Measurements from ENCODE around the gene SLC25A11. TPM values are rescaled to one million over a fixed set of nuclear protein-coding genes. Genes with fewer than 3 reads are reported as not detected.
"Not testable (repeated sequence)": the region's sequence is repeated elsewhere in the genome, so short reads cannot be mapped to it uniquely, and the experiment has no call there.

Gene SLC25A11
- total RNA-seq, 1 experiment from 2014 or later: 75.1 TPM

DNA sequence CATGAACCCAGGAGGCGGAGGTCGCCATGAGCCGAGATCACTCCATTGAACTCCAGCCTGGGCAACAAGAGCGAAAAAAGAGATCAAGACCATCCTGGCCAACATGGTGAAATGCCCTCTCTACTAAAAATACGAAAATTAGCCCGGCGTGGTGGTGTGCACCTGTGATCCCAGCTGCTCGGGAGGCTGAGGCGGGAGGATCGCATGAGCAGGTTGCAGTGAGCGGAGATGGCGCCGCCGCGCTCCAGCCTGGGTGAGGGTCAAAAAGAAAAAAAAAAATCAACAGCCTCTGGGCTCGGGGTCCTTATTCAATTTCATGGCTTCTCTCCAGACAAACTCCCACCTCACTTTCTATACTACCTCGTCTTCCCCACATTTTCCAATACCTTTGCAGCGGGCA lies 11.0 kb downstream of the SLC25A11 start:
- Histone ChIP-seq H4K20me1 (ENCODE audit: insufficient read depth) (no peaks in the 10 kb centered on the region), H3K9me2 (ENCODE audit: insufficient read depth) (no peaks in the 10 kb centered on the region), H3K4me2 (ENCODE audit: low read length) (no peak overlapping the region), H3K9me3 (ENCODE audit: control insufficient read depth in 1 of 2, insufficient read depth in 1 of 2, low read depth in 1 of 2, low read length in 2 of 2) (no peaks in the 10 kb centered on the region), H3K79me2 (ENCODE audit: insufficient read depth, low read length) (no peaks in the 10 kb centered on the region), H3K36me3 (ENCODE audit: control insufficient read depth in 1 of 2, insufficient read depth in 2 of 2, low read length in 2 of 2) (no peaks in the 10 kb centered on the region), H3K4me3 (replicated peaks in 1 of 2; ENCODE audit: low read depth in 1 of 2, low read length in 2 of 2) (no peak overlapping the region), H3K4me1 (ENCODE audit: control insufficient read depth in 1 of 2, insufficient read depth in 2 of 2, low read length in 2 of 2) (no peaks in the 10 kb centered on the region; a peak in 1 of 4 replicates), H3K27ac (ENCODE audit: low read depth, low read length) (no peak overlapping the region), H3K9ac (ENCODE audit: low read length) (no peak overlapping the region), H2AFZ (ENCODE audit: low read depth, low read length, poor library complexity, severe bottlenecking) (no peak overlapping the region), H3K27me3 (ENCODE audit: insufficient read depth, low read length) (no peaks in the 10 kb centered on the region)
- ChIA-PET RAD21 (ENCODE audit: low non-redundant PET in 1 of 2, low total read pairs in 2 of 2, uncharacterized antibody in 2 of 2, unreplicated experiment in 2 of 2) (no interaction called here), CTCF (no interaction called here), POLR2A (no interaction called here)
- TF ChIP-seq, protein P1, sequence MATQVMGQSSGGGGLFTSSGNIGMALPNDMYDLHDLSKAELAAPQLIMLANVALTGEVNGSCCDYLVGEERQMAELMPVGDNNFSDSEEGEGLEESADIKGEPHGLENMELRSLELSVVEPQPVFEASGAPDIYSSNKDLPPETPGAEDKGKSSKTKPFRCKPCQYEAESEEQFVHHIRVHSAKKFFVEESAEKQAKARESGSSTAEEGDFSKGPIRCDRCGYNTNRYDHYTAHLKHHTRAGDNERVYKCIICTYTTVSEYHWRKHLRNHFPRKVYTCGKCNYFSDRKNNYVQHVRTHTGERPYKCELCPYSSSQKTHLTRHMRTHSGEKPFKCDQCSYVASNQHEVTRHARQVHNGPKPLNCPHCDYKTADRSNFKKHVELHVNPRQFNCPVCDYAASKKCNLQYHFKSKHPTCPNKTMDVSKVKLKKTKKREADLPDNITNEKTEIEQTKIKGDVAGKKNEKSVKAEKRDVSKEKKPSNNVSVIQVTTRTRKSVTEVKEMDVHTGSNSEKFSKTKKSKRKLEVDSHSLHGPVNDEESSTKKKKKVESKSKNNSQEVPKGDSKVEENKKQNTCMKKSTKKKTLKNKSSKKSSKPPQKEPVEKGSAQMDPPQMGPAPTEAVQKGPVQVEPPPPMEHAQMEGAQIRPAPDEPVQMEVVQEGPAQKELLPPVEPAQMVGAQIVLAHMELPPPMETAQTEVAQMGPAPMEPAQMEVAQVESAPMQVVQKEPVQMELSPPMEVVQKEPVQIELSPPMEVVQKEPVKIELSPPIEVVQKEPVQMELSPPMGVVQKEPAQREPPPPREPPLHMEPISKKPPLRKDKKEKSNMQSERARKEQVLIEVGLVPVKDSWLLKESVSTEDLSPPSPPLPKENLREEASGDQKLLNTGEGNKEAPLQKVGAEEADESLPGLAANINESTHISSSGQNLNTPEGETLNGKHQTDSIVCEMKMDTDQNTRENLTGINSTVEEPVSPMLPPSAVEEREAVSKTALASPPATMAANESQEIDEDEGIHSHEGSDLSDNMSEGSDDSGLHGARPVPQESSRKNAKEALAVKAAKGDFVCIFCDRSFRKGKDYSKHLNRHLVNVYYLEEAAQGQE (IDR thresholded peaks at IDR 0.05; ENCODE audit: low read depth): no peak
- no peak for TF ChIP-seq RAD21 (IDR thresholded peaks at IDR 0.05; ENCODE audit: low read depth)
- no peak for TF ChIP-seq ELF1 (IDR thresholded peaks at IDR 0.05; ENCODE audit: borderline replicate concordance, low read depth)
- TF ChIP-seq SP1 (IDR thresholded peaks at IDR 0.05; ENCODE audit: low read depth): no peak
- intact Hi-C loops (cut with micrococcal nuclease): no loop called here
- no peak for ATAC-seq
- DNase-seq (ENCODE audit: low read depth, low spot score): no peak
- no TSS peak for BruUV-seq (replicated peaks)

DNA sequence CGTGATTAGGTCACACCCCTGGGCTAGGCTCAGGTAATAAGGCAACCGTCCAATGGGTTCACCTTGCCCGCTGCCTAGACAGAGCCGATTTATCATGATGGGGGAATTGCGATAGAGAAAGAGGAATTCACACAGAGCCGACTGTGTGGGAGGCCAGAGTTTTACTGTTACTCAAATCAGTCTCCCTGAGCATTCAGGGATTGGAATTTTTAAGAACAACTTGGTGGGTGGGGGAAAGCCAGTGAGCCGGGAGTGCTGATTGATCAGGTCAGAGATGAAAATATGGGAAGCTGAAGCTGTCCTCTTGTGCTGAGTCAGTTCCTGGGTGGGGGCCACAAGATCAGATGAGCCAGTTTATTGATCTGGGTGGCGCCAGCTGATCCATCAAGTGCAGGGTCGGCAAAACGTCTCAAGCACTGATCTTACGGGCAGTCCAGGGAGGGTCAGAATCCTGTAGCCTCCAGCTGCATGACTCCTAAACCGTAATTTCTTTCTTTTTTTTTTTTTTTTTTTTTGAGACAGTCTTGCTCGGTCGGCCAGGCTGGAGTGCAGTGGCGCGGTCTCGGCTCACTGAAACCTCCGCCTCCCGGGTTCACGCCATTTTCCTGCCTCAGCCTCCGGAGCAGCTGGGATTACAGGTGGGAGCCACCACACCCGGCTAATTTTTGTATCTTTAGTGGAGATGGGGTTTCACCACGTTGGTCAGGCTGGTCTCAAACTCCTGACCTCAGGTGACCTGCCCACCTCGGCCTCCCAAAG lies 13.1 kb downstream of the SLC25A11 start:
- POLR2A ChIA-PET; H3K9ac ChIP-seq (ENCODE audit: low read length); H3K79me2 ChIP-seq (ENCODE audit: insufficient read depth, low read length); H4K20me1 ChIP-seq (ENCODE audit: insufficient read depth); DNase-seq (ENCODE audit: low read depth, low spot score); H3K27ac ChIP-seq (ENCODE audit: low read depth, low read length); H3K9me3 ChIP-seq (ENCODE audit: control insufficient read depth in 1 of 2, insufficient read depth in 1 of 2, low read depth in 1 of 2, low read length in 2 of 2); BruUV-seq (replicated peaks); H3K27me3 ChIP-seq (ENCODE audit: insufficient read depth, low read length); H3K9me2 ChIP-seq (ENCODE audit: insufficient read depth); RAD21 ChIA-PET (ENCODE audit: low non-redundant PET in 1 of 2, low total read pairs in 2 of 2, uncharacterized antibody in 2 of 2, unreplicated experiment in 2 of 2); CTCF ChIA-PET; H3K4me2 ChIP-seq (ENCODE audit: low read length); H3K36me3 ChIP-seq (ENCODE audit: control insufficient read depth in 1 of 2, insufficient read depth in 2 of 2, low read length in 2 of 2); H2AFZ ChIP-seq (ENCODE audit: low read depth, low read length, poor library complexity, severe bottlenecking); ATAC-seq; intact Hi-C loops (cut with micrococcal nuclease); H3K4me3 ChIP-seq (replicated peaks in 1 of 2; ENCODE audit: low read depth in 1 of 2, low read length in 2 of 2); H3K4me1 ChIP-seq (ENCODE audit: control insufficient read depth in 1 of 2, insufficient read depth in 2 of 2, low read length in 2 of 2): not testable (repeated sequence)
